Stimulated activated CD8-positive, alpha-beta memory T cell treated with anti-CD3 and anti-CD28 coated beads, Interleukin-2, amount 100 ng/mL, for 1 hour (primary cell): Measurements from ENCODE around the gene TSEN54.
"Not testable (repeated sequence)": the region's sequence is repeated elsewhere in the genome, so short reads cannot be mapped to it uniquely, and the experiment has no call there.

Experiments
- DNase-seq, 2 donors: peaks; one replicate each; pipeline ENCODE4 v3.0.0-alpha.2; 2020; ENCODE audit warnings: low read depth in 2 of 2

TSEN54 gene

GRCh38 chr17:75516255-75516618 lies at the start of gene TSEN54:
Gene TSEN54 (plus strand): TSS chr17:75516528. CDS start chr17:75516561, 33 bp downstream.
- DNase-seq, result peak; percentile 90 to 92

- no peak for DNase-seq
These were observed 48.0 kb upstream of the TSEN54 start for GRCh38 chr17:75468291-75468754.

GRCh38 chr17:75468779-75469373 lies 47.5 kb upstream of the TSEN54 start:
- DNase-seq, result no peak

GRCh38 chr17:75471207-75471606 lies 45.1 kb upstream of the TSEN54 start:
- DNase-seq, result no peak

- no peak for DNase-seq
These were observed 44.2 kb upstream of the TSEN54 start for GRCh38 chr17:75472119-75472518.

- DNase-seq, result no peak
These were observed 43.1 kb upstream of the TSEN54 start for GRCh38 chr17:75473246-75473645.

- DNase-seq, result no peak
These were observed 41.6 kb upstream of the TSEN54 start for GRCh38 chr17:75474736-75475135.

GRCh38 chr17:75475144-75475835 lies 41.0 kb upstream of the TSEN54 start:
- no peak for DNase-seq

- no peak for DNase-seq
These were observed 40.5 kb upstream of the TSEN54 start for GRCh38 chr17:75475851-75476250.

- DNase-seq, result no peak
These were observed 40.1 kb upstream of the TSEN54 start for GRCh38 chr17:75476271-75476671.

GRCh38 chr17:75476752-75477489 lies 39.4 kb upstream of the TSEN54 start:
- no peak for DNase-seq

- DNase-seq, result not testable (repeated sequence)
These were observed 38.9 kb upstream of the TSEN54 start for GRCh38 chr17:75477490-75477862.

- DNase-seq, result no peak
These were observed 37.8 kb upstream of the TSEN54 start for GRCh38 chr17:75478508-75478907.

GRCh38 chr17:75480281-75480680 lies 36.0 kb upstream of the TSEN54 start:
- DNase-seq, result no peak

- no peak for DNase-seq
These were observed 34.9 kb upstream of the TSEN54 start for GRCh38 chr17:75481194-75482068.

- no peak for DNase-seq
These were observed 34.0 kb upstream of the TSEN54 start for GRCh38 chr17:75482098-75482942.

- DNase-seq, result no peak
These were observed 30.6 kb upstream of the TSEN54 start for GRCh38 chr17:75485688-75486087.

- DNase-seq, result no peak
These were observed 30.2 kb upstream of the TSEN54 start for GRCh38 chr17:75486151-75486550.

- no peak for DNase-seq
These were observed 29.4 kb upstream of the TSEN54 start for GRCh38 chr17:75486951-75487350.

GRCh38 chr17:75487351-75488070 lies 28.8 kb upstream of the TSEN54 start:
- DNase-seq, result peak; percentile 7 to 28
